DMS 273 treated with DMSO at 0.1 percent for 48 hours (cell line): Measurements from ENCODE around the gene RNF5.

Experiments used
- DNase-seq: peaks from one replicate; lab custom pipeline; 2025; lab: John Stamatoyannopoulos, UW

The RNF5 gene

DNA sequence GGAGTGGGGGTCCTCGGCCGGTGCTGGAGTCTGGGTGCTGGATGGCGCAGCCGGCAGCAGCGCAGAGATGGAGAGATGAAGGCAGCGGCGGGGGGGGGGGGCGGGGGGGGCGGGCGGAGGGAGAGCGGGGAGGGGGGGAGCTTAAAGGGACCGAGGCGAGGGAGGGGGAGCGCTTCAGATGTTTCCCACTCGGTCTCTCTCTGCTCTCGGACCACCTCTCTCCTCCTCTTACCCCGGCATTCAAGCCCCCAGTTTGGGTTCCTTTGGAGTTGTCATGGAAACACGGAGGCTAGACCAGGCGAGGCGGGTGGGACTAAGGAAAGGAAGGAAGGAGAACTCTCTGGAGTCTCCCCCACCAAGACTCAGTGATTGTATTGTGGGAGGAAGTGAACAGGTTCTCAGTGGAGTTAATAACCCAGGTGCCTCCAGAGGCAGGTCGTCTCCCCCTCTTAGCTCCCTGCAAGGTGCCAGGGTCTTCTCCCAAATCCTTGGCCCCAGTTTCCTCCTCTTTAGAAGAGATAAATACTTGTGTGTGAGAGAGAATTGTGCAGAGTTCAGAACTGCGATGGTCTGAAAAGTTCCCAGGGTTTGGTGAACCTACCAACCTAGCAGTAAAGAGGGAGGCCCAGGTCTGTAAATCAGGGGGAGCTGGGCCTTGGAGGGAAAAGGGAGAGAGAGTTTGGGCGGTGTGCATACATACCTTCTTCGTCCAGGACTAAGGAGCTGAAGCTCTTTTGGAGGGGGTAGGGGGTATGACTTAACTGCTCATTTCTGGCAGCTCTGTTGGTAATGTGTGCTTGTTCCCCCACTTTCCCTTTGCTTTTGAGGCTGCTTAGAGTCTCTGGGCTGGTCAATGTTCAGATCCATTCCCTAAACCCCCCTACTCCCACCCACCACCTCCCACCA, 26.1 kb upstream of the RNF5 start, which contains the start of gene PRRT1:
Gene PRRT1, minus strand, starts transcription at position 77 of the 906 bp plus-strand sequence. CDS start 112 bp downstream, outside the sequence.
- DNase-seq: no peak

- no peak for DNase-seq
Observed at GRCh38 chr6:32152769-32153563, 25.2 kb upstream of the RNF5 start.

DNA sequence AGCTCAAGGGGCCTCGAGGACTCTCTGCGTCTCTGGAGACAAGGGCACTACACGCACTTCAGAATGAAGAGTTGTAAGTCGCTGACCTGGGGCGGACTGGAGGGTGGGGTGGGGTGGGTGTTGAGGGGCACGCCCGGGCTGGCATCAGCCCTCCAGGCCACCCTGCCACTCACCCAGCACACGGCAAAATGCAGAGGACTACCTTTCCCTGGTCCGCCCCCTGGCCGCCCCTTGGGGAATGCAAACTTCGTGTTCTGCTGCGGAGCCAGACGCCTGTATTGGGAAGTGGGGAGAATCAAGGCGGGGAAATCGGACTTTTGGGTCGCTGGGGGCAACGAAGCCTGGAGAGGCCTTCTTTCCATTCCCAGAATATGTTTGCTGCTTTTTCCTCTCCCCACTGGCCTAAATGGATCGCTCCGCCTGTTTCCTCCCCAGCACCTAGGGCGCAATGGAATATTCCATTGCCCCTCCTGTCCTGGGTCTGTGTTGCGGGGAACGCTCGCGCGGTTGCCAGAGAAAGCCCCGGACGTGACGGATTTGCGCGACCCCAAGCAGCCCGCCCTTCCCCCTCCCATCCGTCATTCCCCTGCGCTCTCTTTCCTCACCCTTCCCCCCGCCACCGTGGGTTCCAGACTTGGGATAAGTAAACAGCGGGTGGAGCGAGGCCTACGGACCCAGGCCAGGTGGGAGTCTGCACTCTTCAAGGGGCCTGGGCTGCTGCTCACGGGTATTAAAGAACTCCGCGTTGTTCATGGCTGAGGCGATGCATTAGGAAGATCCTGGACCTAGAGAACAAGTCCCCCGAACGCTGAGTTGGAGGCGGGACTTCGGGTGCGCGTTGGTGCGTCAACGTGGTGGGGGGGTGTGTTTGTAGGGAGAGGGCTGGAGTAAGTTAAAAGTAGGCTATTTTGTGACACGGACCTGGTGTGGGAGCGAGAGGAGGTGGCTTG, 24.4 kb upstream of the RNF5 start, which contains the start of gene PPT2:
Gene PPT2, plus strand, starts transcription at position 578 of the 950 bp plus-strand sequence. CDS start 454 bp downstream, outside the sequence.
- DNase-seq: peak; percentile 85

DNA sequence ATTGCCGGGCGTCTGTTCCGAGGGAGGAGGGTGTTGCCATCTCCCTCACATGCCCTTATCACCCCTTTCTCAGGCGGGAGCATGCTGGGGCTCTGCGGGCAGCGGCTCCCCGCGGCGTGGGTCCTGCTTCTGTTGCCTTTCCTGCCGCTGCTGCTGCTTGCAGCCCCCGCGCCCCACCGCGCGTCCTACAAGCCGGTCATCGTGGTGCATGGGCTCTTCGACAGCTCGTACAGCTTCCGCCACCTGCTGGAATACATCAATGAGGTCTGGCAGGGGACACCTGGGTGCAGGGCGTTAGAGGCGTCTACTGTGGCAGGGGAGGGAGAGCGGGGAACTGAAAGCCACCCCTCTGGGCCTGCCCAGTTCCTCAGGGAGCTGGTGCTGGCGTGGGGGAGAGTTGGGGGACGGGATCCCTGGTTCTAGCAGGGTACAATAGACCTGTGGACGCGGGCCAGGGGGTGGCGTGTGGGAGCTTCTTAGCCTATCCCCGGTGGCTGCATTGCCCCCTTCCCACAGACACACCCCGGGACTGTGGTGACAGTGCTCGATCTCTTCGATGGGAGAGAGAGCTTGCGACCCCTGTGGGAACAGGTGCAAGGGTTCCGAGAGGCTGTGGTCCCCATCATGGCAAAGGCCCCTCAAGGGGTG, 23.6 kb upstream of the RNF5 start:
- peak; percentile 21 for DNase-seq

DNA sequence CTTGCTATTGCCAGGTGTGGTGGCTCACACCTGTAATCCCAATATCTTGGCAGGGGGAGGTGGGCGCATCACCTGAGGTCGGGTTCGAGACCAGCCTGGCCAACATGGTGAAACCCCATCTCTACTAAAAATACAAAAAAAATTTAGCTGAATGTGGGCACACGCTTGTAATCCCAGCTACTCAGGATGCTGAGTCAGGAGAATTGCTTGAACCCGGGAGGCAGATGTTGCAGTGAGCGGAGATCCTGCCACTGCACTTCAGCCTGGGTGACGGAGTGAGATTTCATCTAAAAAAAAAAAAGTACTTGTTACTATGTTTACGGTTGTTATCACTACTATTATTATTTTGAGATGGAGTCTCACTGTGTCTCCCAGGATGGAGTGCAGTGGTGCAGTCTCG, 21.3 kb upstream of the RNF5 start:
- no peak for DNase-seq

GRCh38 chr6:32158052-32158451, 20.2 kb upstream of the RNF5 start:
- no peak for DNase-seq

DNA sequence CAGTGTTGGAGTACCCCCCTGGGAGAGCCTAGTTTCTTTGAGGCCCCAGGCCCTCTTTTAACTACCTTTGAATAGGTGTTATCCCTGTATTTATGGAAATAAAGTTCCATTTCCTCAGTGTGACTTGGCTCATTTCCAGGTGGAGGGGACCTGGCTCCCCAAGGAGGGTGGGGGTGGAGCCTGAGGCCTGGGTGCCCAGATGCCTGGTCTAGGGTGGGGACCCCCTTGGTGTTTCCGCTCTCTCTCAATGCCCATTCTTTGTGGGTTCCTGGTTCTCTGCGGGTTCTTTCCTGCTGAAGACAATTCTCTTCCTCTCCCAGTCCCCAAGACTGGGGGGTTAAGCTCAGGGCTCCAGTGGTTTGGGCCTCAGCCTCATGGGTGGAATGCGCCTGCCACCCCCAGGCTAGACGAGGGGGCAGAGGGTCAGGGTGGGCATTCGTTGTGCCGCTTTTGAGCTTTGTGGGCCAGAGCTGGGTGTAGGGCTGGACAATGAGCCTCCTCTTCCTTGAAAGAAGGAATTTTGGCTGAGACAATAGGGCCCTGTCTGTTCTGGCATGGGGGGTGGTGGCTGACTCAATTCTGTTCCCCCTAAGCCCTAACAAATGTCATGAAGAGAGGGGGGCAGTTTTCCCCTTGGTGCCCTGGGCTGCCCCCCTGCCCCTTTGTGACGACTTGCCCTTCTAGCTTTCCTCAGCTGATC, 14.5 kb upstream of the RNF5 start:
- no peak for DNase-seq

GRCh38 chr6:32164295-32164694, 13.9 kb upstream of the RNF5 start, which contains the start of gene EGFL8:
EGFL8 (plus strand) TSS chr6:32164595; CDS start chr6:32166166, 1,571 bp downstream.
- no peak for DNase-seq

- no peak for DNase-seq
Observed at GRCh38 chr6:32166411-32167061, 11.7 kb upstream of the RNF5 start.

DNA sequence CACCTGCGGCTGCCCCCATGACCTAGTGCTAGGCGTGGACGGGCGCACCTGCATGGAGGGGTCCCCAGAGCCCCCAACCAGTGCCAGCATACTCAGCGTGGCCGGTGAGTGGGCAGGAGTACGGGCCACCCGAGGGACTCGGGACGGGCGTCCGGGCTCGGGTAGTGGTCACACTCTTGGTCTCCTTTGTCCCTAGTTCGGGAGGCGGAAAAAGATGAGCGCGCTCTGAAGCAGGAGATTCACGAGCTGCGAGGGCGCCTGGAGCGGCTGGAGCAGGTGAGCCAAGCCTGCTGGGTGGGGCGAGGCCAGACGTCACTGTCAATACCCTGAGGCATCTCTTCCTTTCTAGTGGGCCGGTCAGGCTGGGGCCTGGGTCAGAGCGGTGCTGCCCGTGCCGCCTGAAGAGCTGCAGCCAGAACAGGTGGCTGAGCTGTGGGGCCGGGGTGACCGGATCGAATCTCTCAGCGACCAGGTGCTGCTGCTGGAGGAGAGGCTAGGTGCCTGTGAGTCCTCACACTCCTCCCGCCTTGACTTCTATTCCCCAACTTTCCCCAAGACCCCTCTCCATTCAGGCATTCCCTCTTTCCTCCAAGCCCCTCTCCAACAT, 10.9 kb upstream of the RNF5 start:
- no peak for DNase-seq

DNA sequence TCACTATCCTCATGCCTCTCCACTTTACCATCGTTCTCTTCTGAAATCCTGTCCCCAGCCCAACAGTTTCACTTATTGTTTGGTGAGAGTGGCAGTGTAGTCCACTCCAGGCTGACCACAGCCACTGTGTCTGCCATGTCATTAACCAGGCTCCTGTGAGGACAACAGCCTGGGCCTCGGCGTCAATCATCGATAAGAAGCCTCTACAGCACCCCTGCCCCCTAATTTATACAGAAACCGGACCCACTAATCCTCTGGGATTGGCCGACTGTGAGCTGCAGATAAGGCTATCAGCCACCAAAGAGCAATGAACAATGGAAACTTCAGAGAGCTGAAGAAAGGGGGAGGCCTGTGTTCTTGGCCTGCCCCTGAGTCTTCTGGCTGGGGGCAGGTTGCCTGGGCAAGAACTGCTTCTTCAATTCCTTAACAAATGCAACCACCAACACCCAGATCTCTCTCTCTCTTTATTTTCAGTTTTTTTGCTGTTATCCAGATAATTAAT, 10.4 kb upstream of the RNF5 start:
- no peak for DNase-seq

DNA sequence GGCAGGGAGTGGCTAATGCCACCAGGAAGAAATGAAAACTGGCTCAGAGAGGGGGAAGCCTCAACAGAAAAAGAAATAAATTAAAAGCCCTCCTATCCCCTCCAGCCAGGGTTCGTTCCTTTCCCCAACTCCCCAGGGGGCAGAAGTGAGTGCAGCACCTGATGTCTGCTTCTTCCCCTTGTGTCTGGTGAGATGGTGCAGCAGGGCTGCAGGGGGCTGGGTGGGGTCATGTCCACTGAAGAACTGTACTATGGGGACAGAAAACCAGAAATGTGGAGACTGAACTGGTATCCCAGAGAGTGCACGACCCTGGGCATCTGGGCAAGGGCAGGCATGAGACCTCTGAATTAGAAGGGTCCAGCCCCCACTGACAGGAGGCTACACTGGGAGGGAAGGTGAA, 9.9 kb upstream of the RNF5 start:
- DNase-seq: no peak

GRCh38 chr6:32168807-32169591, 9.2 kb upstream of the RNF5 start:
- no peak for DNase-seq

DNA sequence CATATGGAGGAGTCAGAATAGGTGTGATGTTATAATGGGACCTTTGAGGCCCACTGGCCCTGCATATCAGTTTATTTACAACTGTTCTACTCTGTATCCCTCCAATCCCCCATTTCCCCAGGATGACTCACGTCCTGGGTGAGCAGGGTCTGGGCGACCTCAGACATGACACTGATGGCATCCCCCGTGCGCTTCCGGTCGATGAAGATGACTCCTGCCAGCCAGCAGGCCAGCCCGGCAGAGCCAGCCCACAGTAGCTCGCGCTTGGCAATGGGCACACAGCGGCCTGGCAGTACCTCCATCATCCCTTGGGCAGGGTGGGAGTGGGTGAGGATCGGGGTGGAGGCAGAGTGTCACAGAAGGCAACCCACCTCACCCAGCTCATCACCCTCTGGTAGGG, 7.9 kb upstream of the RNF5 start:
- DNase-seq: no peak

DNA sequence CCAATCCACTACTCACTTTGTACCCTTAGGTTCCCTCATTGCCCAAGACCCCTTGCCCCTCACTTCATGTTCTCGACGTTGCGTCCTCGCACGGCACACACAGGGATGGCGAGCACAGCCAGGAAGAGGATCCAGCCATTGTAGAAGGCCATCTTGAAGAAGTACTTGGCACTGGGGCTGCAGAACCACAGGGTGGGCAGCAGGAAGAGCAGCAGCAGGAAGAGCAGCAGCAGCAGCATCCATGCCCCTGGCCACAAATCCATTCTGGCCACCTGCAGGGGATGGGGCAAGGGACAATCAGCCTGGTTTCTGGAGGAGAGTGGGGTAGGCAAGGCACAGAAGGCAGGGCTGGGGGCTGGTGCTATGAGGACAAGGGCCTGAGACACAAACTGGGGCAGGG, 7.0 kb upstream of the RNF5 start:
- no peak for DNase-seq

- DNase-seq: no peak
Observed at GRCh38 chr6:32173051-32173727, 5.0 kb upstream of the RNF5 start.

DNA sequence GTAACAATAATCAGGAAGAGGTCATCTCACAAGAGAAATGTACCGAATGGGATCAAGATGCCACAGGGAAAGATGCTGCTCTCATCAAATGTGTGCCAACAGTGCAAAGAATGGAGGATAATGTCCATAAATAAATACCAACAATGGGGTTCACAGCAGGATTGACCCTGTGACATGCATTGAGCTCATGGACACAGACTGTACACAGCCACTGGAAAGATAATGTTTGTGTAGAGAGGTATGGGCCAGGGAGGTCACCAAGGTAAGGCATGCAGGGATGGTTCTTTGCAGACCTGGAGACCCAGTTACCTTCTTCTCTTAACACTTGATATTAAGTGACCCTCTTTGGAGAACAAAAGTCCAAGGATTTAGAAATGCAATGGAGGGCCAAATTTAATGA, 3.8 kb upstream of the RNF5 start:
- no peak for DNase-seq

DNA sequence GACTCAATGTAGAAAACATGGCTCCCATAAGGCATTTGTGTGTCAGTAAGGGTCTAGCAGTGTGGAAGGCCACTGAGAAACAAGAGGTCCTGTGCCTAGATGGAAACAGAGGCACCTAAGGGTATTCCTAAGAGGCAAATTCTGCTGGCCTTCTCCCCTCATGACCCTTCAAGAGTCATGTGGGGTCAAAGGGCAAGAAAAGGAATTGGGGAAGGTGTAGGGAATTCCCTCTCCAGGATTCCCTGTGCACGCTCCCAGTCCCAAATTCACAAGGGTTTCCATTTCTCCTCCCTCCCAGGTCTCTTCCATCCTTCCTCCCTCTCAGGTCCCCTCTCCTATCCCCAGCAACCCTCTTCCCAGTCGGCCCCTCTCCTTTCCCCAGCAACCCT, 2.9 kb upstream of the RNF5 start:
- no peak for DNase-seq
